ENCODE data around the gene VCAM1.
"Not testable (repeated sequence)": the region's sequence is repeated elsewhere in the genome, so short reads cannot be mapped to it uniquely, and the experiment has no call there.

VCAM1 gene

DNA sequence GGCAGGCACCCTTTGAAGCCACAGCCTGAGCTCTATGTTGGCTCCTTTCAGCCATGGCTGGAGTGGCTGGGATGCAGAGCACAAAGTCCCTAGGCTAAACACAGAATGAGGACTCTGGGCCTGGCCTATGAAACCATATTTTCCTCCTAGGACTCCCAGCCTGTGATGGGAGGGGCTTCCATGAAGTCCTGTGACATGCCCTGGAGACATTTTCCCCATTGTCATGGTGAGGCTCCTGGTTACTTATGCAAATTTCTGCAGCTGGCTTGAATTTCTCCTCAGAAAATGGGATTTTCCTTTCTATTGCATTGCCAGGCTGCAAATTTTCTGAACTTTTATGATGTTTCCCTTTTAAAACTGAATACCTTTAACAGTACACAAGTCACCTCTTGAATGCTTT, 61.3 kb downstream of the VCAM1 start:
- no peak for DNase-seq (ENCODE audit: low read depth in 2 of 2)

DNA sequence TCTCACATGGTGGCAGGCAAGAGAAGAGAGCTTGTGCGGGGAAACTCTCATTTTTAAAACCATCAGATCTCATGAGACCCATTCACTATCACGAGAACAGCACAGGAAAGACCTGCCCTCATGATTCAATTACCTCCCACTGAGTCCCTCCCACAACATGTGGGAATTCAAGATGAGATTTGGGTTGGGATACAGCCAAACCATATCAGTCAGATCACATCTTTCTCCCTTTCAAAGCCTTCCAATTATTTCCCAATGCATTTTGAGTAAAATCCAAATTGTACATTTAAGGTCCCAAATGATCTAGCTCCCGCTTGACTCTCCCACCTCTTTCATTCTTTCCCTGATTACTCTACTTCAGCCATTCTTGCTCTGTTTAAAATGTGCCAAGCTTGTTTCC, 62.2 kb downstream of the VCAM1 start:
- not testable (repeated sequence) for DNase-seq (ENCODE audit: low read depth in 2 of 2)

DNA sequence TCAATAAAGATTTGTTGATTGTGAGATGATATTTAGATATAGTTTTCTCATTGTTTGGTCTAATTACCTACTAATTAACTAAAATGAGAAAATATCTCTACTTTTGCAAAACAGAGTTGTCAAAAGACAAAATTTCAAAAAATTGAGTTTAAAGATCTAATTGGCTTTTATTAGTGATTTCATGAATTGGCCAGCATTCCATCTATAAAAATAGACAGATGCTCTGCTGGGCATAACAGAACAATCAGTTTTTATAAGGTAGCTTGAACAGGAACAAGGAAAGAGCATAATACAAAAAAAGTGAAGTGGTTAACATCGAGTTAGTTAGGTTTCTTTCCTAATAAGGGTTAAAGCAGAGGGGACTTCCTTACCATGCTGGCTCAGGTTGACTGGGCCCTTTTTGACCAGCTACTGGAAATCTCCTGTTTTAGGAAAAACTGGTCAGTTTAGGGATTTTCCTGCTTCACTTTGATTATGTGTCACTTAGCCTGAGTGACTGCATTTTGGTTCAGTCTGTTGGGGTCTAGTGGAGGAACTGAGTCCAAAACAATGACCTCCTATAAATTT, 63.0 kb downstream of the VCAM1 start:
- DNase-seq (ENCODE audit: low read depth in 2 of 2): no peak

DNA sequence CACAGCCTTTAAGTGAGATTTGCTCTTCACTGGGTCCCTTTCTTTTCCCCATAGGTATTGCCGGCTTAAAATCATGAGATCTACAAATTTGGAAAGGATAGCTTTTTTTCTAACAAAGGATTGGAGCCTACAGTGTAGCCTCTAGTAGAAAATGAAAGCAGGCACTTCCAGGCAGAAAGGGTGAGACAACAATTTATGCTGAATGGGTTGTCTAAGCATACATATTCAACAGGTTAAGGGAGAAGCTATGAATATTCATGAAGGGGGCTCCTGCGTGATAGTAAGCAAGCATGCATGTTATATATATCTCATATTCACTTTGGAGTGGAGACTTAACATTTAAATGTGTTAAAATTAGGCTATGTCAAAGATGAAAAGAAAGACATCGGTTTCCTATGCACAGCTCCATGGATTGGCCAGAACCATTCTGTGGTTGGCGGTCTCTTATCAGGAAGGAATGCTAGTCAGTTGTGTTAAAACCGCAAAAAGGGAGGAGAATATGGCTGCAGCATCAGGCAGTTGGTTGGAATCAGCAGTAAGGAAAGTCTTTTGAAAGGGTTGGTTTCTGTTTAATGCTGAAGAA, 66.0 kb downstream of the VCAM1 start:
- DNase-seq (ENCODE audit: low read depth in 2 of 2): no peak

DNA sequence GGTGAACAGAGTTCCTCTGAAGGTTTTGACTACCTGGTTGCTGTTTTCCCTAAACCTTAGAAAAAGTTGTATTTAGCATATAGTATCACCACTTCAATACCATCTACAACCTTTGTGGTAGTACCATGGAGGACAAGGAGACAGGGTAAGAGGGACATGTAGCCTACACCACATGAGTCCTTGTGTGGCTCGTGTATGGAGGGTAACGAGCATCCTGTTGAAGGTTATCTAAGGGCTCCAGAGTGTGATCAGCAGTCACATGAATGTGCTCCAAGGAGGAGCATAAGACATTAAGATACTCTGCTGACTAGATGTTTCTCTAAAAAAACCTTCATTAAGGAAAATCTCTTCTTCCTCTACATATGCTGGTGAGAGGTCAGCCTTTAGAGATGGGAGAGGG, 67.3 kb downstream of the VCAM1 start:
- DNase-seq (ENCODE audit: low read depth in 2 of 2): no peak

Measured in stimulated activated CD8-positive, alpha-beta memory T cell treated with anti-CD3 and anti-CD28 coated beads, Interleukin-7, amount 100 ng/mL, for 1 hour (primary cell).